T-helper 2 cell treated with Interferon-gamma antibody and Interleukin-4, amounts not matched to agents 5 μg/mL and 100 μg/mL, for 36 hours (primary cell): ENCODE measurements around the gene RABEP1.
A peak's percentile ranks its signal among the peaks of the same experiment; 100 is the strongest.

Source experiments
- DNase-seq: peaks from one replicate; pipeline ENCODE4 v3.0.0; 2021; ENCODE audit warnings: low spot score
- H3K27ac Mint-ChIP-seq: one replicate; pipeline ENCODE4 v1.8.0; 2021; ENCODE audit warnings: mild to moderate bottlenecking, mixed read lengths
- H3K27me3 Mint-ChIP-seq: one replicate; pipeline ENCODE4 v1.8.0; 2021; ENCODE audit warnings: low read depth, mixed read lengths
- H3K36me3 Mint-ChIP-seq: one replicate; pipeline ENCODE4 v1.8.0; 2021; ENCODE audit warnings: low read depth, mixed read lengths
- H3K4me1 Mint-ChIP-seq: one replicate; pipeline ENCODE4 v1.8.0; 2021; ENCODE audit warnings: low read depth, mixed read lengths
- H3K4me3 Mint-ChIP-seq: one replicate; pipeline ENCODE4 v1.8.0; 2022; ENCODE audit warnings: mild to moderate bottlenecking, moderate library complexity, mixed read lengths
- H3K9me3 Mint-ChIP-seq: one replicate; pipeline ENCODE4 v1.8.0; 2021; ENCODE audit warnings: mixed read lengths

The RABEP1 gene

DNA sequence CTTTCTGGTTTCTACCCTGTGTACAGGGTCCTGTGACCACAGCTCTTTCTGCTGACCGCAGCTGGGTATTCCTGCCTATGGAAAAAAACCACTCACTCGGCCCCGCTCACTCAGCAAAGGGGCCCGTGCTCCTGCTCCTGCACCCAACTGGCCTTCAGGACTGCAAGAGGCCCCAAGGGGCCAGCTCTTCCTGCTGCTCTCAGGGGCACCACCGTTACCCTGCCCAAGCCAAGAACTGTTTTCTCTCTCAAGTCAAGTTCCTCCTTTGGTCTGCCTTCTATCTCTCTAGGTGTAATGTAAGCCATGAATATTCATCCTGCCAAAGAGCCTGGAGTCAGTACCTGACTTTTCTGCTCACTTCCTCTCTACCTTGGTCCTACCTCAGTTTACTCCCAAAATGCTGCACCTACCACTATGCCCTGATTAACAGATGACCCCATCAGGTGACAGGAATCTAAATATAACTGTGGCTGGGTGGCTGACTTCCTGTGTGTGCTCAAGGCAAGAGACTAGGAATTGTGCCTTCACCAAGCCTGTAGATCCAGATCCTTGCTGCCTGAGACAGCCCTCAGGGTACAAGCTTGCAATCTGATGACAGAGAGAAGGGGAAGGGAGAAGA, 27.1 kb upstream of the RABEP1 start:
- H3K4me1 Mint-ChIP-seq = peaks cover 6% of the 10 kb centered on the region
- no peak overlapping the region for H3K4me3 Mint-ChIP-seq
- no peak overlapping the region for H3K27ac Mint-ChIP-seq
- DNase-seq = no peak
- H3K36me3 Mint-ChIP-seq = no peaks in the 10 kb centered on the region
- no peaks in the 10 kb centered on the region for H3K27me3 Mint-ChIP-seq
- H3K9me3 Mint-ChIP-seq = no peaks in the 10 kb centered on the region

DNA sequence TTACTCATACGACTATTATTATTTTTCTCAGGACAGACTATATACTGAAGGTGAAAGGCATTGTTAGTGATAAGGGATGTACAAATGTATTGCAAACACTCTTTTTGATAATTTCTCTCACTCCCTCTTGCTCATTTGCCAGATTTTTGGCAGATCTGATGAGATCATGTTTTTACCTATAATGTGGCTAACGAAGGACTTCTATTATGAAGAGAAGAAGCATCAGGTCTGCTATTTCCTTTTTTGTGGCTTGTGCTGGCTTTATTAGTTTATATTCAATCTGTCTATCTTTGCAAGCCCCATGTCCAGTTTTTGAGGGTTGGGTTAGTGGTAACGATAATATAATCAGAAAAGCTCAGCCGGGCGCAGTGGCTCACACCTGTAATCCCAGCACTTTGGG, 25.0 kb upstream of the RABEP1 start:
- H3K4me1 Mint-ChIP-seq = peaks cover 6% of the 10 kb centered on the region
- no peaks in the 10 kb centered on the region for H3K9me3 Mint-ChIP-seq
- no peaks in the 10 kb centered on the region for H3K36me3 Mint-ChIP-seq
- no peak overlapping the region for H3K4me3 Mint-ChIP-seq
- no peak for DNase-seq
- no peak overlapping the region for H3K27ac Mint-ChIP-seq
- H3K27me3 Mint-ChIP-seq = no peaks in the 10 kb centered on the region

DNA sequence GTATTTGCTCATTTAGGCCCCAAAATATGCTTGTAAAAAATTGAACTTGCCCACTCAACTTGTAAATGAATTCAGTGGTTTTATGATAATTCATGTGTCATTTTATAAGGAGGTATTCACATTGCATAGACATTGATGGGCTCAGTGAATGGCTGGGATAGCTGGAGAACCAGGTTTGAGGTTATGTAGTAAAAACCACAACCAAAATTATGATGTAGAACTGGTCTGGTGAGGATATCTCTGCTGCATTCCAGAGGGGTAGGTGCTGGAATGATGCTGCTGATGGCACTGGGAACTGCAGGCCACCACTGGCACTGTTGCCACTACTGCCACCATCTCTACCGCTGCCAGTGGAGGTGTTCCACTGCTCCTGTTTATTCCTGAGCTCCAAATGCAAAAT, 21.5 kb upstream of the RABEP1 start:
- Mint-ChIP-seq H3K27ac (no peak overlapping the region), H3K27me3 (no peaks in the 10 kb centered on the region), H3K36me3 (no peaks in the 10 kb centered on the region), H3K9me3 (no peaks in the 10 kb centered on the region), H3K4me1 (peaks cover 3% of the 10 kb centered on the region), H3K4me3 (no peak overlapping the region)
- no peak for DNase-seq

DNA sequence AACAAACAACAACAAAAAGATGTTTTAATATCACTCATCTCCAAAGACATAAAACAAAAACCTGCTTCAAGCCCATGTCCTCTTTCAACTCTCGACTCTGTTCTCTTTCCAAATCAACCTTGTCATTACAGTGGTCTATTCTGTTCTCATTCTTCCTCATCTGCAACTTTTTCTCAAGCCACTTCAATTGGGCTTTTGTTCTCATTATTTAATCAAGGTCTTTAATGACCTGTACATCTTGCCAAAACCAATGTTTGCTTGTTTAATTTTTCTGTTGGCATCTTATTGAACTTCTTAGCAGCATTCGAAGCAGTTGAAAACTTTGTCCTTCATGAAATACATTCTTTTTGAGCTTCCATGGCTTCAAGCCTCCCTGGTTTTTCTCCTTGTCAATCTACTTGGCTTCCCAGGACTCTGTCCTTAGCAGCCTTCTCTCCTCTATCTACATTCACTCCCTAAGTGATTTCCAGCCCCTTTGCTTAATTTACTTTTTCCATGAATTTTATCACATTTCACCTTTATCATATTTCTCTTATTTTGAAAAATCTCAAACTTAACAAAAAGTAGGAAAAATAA, 19.6 kb upstream of the RABEP1 start:
- no peak overlapping the region for H3K27ac Mint-ChIP-seq
- peaks cover 3% of the 10 kb centered on the region for H3K4me1 Mint-ChIP-seq
- H3K27me3 Mint-ChIP-seq = no peaks in the 10 kb centered on the region
- DNase-seq = no peak
- no peak overlapping the region for H3K4me3 Mint-ChIP-seq
- H3K36me3 Mint-ChIP-seq = no peaks in the 10 kb centered on the region
- H3K9me3 Mint-ChIP-seq = no peaks in the 10 kb centered on the region

DNA sequence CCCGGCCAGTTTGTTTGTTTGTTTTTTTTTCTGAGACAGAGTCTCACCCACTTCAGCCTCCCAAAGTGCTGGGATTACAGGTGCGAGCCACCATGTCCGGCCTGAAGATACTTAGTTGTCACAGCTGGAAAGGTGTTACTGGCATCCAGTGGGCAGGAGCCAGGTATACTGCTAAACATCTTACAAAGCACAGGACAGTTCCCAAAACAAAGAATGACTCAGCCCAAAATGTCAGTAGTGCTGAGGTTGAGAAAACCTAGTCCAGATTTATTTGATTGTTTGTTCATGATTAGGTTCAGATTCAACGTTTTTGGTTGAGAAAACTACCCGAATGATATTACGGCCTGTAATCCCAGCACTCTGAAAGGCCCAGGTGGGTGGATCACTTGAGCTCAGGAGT, 18.6 kb upstream of the RABEP1 start:
- no peak overlapping the region for H3K4me3 Mint-ChIP-seq
- no peaks in the 10 kb centered on the region for H3K36me3 Mint-ChIP-seq
- H3K4me1 Mint-ChIP-seq = peaks cover 3% of the 10 kb centered on the region
- H3K9me3 Mint-ChIP-seq = no peaks in the 10 kb centered on the region
- H3K27ac Mint-ChIP-seq = no peak overlapping the region
- no peak for DNase-seq
- H3K27me3 Mint-ChIP-seq = no peaks in the 10 kb centered on the region

DNA sequence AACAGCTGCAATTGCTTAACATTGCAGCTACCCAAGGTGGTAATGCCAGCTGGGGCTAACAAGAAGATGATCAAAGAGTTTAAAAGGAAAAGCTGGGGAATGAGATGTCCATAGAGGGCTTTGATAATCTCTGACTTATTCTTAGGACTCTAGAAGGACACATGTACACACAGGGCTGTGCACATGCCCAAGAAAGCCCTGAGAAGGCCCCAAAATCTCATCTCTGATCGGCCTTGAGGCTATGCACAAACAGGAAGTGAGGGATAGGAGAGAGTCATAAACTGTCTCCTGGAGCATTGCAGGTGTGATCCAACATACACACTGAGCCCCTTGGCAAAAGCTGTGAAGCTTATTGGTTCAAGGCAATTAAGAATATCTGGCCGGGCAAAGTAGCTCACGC, 17.2 kb upstream of the RABEP1 start:
- Mint-ChIP-seq H3K9me3 (no peaks in the 10 kb centered on the region), H3K4me1 (peaks cover 3% of the 10 kb centered on the region), H3K4me3 (no peak overlapping the region), H3K27me3 (no peaks in the 10 kb centered on the region), H3K36me3 (no peaks in the 10 kb centered on the region), H3K27ac (no peak overlapping the region)
- DNase-seq = no peak

DNA sequence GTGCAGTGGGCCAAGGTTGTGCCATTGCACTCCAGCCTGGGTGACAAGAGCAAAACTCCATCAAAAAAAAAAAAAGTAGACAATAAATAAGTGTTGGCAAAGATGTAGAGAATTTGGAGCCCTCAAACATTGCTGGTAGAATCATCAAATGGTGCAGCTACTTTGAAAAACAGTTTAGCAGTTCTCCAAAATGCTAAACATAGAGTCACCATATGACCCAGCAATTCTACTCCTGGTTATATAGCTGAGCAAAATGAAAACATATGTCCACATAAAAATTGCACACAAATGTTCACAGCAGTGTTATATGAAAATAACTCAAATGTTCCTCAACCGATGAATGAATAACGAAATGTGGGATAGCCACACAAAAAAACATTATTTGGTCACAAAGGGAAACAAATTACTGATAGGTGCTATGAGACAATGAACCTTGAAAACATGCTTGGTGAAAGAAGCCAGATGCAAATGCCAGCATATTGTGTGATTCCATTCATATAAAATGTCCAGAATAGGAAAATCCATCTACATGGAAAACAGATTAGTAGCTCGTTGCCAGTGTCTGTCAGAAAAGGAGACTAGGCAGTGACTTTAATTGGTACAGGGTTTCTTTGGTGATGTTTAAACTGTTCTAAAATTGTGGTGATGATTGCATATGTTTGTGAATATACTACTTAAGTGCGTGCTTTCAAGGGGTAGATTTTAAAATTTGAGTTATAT, 12.7 kb upstream of the RABEP1 start:
- Mint-ChIP-seq H3K27ac (no peak overlapping the region), H3K4me1 (peaks cover 8% of the 10 kb centered on the region), H3K4me3 (no peak overlapping the region), H3K9me3 (no peaks in the 10 kb centered on the region), H3K36me3 (no peaks in the 10 kb centered on the region), H3K27me3 (no peaks in the 10 kb centered on the region)
- DNase-seq = no peak

DNA sequence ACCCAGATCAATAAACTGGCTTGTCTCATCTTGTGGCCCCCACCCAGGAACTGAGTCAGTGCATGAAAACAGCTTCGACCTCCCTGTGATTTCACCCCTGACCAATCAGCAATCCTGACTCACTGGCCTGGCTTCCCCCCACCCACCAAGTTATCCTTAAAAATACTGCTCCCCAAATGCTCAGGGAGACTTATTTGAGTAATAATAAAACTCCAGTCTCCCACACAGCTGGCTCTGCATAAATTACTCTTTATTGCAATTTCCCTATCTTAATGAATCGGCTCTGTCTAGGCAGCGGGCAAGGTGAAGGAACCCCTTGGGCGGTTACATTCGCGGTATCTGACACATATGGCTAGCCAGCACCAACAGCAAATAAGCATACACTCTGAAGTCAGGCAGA, 9.8 kb upstream of the RABEP1 start:
- no peaks in the 10 kb centered on the region for H3K9me3 Mint-ChIP-seq
- peaks cover 5% of the 10 kb centered on the region for H3K4me1 Mint-ChIP-seq
- no peaks in the 10 kb centered on the region for H3K27me3 Mint-ChIP-seq
- no peak overlapping the region for H3K27ac Mint-ChIP-seq
- H3K36me3 Mint-ChIP-seq = no peaks in the 10 kb centered on the region
- peak; percentile 52 for DNase-seq
- no peak overlapping the region for H3K4me3 Mint-ChIP-seq

DNA sequence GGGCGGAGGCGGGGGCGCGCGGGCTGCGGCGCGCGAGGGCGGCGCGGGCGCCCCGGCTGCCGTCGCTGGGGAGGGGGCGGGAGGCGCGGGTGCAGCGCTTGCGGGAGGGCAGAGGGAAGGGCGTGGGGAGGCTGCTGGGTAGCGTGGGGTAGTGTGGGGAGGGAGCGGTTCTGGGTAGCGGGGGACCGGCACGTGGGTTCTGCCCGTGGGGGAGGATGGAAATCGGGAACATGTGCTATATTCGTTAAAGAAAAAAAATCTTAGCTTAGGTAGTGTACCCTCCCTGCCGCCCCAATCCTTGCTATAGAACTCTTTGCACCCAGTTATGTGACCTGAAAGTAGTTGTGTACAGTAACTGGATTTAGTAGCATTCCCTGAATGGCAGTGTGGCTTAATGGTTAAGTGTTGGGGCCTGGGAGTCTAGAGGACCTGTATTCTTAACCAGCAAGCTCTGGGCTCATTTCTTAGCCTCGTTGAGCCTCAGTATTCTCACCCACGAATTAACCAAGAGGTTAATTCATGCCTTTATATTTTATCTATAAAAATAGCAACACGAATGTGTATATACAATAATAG, 646 bp downstream of the RABEP1 start:
- Mint-ChIP-seq H3K4me1 (peaks cover 27% of the 10 kb centered on the region), H3K9me3 (no peaks in the 10 kb centered on the region), H3K36me3 (peaks cover 7% of the 10 kb centered on the region), H3K27me3 (no peaks in the 10 kb centered on the region), H3K4me3 (peak overlapping the region; percentile 90), H3K27ac (peak overlapping the region; percentile 88)
- peak; percentile 45 for DNase-seq

DNA sequence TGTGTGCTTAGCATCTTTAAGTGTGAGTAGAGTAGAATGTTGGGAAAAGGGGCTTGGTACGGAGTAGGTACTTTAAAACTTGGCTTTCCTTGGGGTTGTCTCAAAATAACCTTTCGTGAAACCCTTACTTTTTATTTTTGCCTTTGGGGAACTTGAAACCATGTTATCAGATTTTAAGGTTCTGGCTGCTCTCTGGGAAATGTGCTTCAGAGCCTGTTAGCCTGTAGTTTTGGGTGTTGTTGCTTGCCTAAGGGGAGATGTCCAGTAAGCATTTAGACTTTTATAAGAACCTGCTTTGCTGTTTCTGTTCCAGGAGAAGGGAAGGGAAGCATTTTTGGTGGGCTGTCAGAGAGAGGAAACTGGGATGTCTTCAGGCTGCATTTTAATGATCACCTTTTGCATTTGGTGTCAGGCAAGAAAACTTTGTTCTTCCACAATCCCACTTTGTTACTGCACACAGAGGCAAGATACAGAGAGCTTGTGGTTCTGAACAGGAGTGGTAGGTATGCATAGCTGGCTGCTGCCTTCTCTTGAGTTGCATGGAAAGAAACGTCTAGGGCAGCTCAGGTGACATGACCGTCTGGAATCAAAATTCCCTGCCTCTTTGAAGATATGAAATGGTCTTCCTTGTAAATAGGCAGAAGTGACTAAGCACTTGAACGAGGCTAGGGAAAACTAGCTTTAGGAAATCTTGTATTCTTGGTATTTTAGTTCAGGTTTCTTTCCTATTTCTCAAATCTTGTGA, 1.7 kb downstream of the RABEP1 start:
- peak overlapping the region; percentile 90 for H3K4me3 Mint-ChIP-seq
- H3K9me3 Mint-ChIP-seq = no peaks in the 10 kb centered on the region
- H3K27ac Mint-ChIP-seq = peak overlapping the region; percentile 32
- no peaks in the 10 kb centered on the region for H3K27me3 Mint-ChIP-seq
- no peak for DNase-seq
- H3K4me1 Mint-ChIP-seq = peaks cover 30% of the 10 kb centered on the region
- H3K36me3 Mint-ChIP-seq = peaks cover 9% of the 10 kb centered on the region

DNA sequence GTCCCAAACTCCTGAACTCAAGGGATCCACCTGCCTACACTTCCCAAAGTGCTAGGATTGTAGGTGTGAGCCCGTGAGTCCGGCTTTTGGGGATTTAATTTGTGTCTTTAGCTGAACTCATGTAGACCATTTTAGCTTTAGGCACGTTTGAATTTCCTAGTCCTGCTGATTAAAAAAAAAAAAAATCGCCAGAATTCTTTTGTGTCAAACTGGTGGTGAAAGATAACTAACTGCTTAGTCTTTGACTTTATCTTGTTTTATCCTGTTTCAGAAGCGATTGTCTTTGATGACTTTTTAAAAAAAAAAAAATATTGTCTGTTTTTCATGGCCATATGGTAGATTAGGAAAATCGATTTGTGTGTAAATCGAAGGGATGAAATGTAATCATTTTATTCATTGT, 2.6 kb downstream of the RABEP1 start:
- no peak overlapping the region for H3K4me3 Mint-ChIP-seq
- peaks cover 33% of the 10 kb centered on the region for H3K4me1 Mint-ChIP-seq
- DNase-seq = no peak
- peaks cover 11% of the 10 kb centered on the region for H3K36me3 Mint-ChIP-seq
- no peak overlapping the region for H3K27ac Mint-ChIP-seq
- no peaks in the 10 kb centered on the region for H3K9me3 Mint-ChIP-seq
- H3K27me3 Mint-ChIP-seq = no peaks in the 10 kb centered on the region

DNA sequence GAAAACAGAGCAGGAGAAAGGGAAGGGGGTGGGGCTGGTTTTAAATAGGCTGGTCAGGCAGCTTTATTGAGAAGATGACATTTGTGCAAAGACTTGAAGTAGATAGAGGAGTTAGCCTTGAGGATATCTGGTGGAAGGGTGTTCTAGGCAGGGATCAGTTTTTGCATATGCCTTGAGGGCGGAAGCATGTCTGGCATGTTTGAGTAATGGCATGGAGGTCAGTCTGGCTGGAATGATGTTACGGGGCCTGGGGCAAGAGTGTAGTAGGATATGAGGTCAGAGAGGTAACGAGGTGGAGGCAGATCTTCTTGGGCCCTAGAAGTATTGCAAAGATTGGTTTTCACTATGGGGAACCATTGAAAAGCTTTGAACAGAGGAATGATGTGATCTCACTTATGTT, 4.8 kb downstream of the RABEP1 start:
- DNase-seq = no peak
- Mint-ChIP-seq H3K27me3 (no peaks in the 10 kb centered on the region), H3K4me3 (no peak overlapping the region), H3K4me1 (peaks cover 31% of the 10 kb centered on the region), H3K27ac (no peak overlapping the region), H3K36me3 (peaks cover 13% of the 10 kb centered on the region), H3K9me3 (no peaks in the 10 kb centered on the region)

DNA sequence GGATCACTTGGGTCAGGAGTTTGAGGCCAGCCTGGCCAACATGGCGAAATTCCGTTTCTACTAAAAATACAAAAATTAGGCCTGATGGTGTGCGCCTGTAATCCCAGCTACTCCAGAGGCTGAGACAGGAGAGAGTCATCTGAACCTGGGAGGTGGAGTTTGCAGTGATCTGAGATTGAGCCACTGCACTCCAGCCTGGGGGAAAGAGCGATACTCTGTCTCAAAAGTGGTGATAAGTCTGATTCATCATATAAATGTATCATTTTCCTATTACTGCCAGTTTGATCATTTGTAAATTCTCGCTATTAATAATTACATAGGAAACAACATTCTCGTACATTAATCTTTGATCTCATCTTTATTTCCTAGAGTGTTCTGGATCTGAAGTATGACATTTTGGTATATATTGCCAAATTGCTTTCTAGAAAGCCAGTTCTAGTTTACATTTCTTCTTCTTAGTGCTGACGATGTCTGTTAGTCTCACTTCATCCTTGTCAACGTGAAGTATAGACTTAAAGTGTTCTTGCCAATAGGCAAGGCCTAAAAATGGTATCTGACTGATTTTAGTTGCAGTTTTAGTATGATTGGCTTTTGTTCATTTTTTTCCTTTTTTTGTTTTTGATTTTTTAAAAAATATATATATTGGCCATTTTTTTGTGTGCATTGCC, 9.7 kb downstream of the RABEP1 start:
- no peak overlapping the region for H3K27ac Mint-ChIP-seq
- peaks cover 14% of the 10 kb centered on the region for H3K36me3 Mint-ChIP-seq
- peaks cover 8% of the 10 kb centered on the region for H3K4me1 Mint-ChIP-seq
- DNase-seq = no peak
- H3K9me3 Mint-ChIP-seq = no peaks in the 10 kb centered on the region
- no peaks in the 10 kb centered on the region for H3K27me3 Mint-ChIP-seq
- no peak overlapping the region for H3K4me3 Mint-ChIP-seq
